ENCODE measurements around the gene HOPX. TPM values are rescaled to one million over a fixed set of nuclear protein-coding genes. Genes with fewer than 3 reads are reported as not detected.
"Not testable (repeated sequence)": the region's sequence is repeated elsewhere in the genome, so short reads cannot be mapped to it uniquely, and the experiment has no call there.

HOPX gene
- total RNA-seq, 2 experiments from 2014 or later = 72.3 to 74.6 TPM

- DNase-seq = no peak
- Mint-ChIP-seq H3K27ac (no peak overlapping the region), H3K36me3 (ENCODE audit: low read depth) (no peaks in the 10 kb centered on the region), H3K4me1 (peaks cover 6% of the 10 kb centered on the region), H3K9me3 (no peaks in the 10 kb centered on the region), H3K27me3 (no peaks in the 10 kb centered on the region), H3K4me3 (no peak overlapping the region)
- POLR2A ChIA-PET = no interaction called here
- CTCF ChIA-PET = no interaction called here
These were observed 20.0 kb upstream of the HOPX start for GRCh38 chr4:56701161-56701480.

GRCh38 chr4:56699537-56700105, 18.5 kb upstream of the HOPX start:
- POLR2A ChIA-PET = no interaction called here
- no peak overlapping the region for H3K4me3 Mint-ChIP-seq
- no peaks in the 10 kb centered on the region for H3K36me3 Mint-ChIP-seq (ENCODE audit: low read depth)
- no peaks in the 10 kb centered on the region for H3K27me3 Mint-ChIP-seq
- H3K9me3 Mint-ChIP-seq = no peaks in the 10 kb centered on the region
- no peak for DNase-seq
- no peak overlapping the region for H3K27ac Mint-ChIP-seq
- peaks cover 9% of the 10 kb centered on the region for H3K4me1 Mint-ChIP-seq
- CTCF ChIA-PET = no interaction called here

GRCh38 chr4:56698329-56698728, 17.2 kb upstream of the HOPX start:
- Mint-ChIP-seq H3K27ac (no peak overlapping the region), H3K36me3 (ENCODE audit: low read depth) (no peaks in the 10 kb centered on the region), H3K27me3 (no peaks in the 10 kb centered on the region), H3K4me3 (no peak overlapping the region), H3K9me3 (no peaks in the 10 kb centered on the region), H3K4me1 (peaks cover 9% of the 10 kb centered on the region)
- no peak for DNase-seq
- ChIA-PET CTCF (interaction anchor here (0.6 kb wide), 1 partner anchor 476 kb away, joined by 3 read pairs; no protein-coding TSS in a partner anchor), POLR2A (no interaction called here)

- POLR2A ChIA-PET = no interaction called here
- Mint-ChIP-seq H3K36me3 (ENCODE audit: low read depth) (no peaks in the 10 kb centered on the region), H3K27ac (no peak overlapping the region), H3K27me3 (peaks cover 2% of the 10 kb centered on the region), H3K4me3 (no peak overlapping the region), H3K9me3 (no peaks in the 10 kb centered on the region), H3K4me1 (peaks cover 9% of the 10 kb centered on the region)
- no peak for DNase-seq
- CTCF ChIA-PET = interaction anchor here (1.2 to 2.2 kb wide), 2 partner anchors 10 to 120 kb away, joined by 3 to 6 read pairs; no protein-coding TSS in a partner anchor
These were observed 15.0 kb upstream of the HOPX start for GRCh38 chr4:56696056-56696455.

GRCh38 chr4:56693476-56693875, 12.4 kb upstream of the HOPX start:
- H3K36me3 Mint-ChIP-seq (ENCODE audit: low read depth); DNase-seq; H3K4me3 Mint-ChIP-seq; CTCF ChIA-PET; H3K27me3 Mint-ChIP-seq; H3K9me3 Mint-ChIP-seq; H3K27ac Mint-ChIP-seq; POLR2A ChIA-PET; H3K4me1 Mint-ChIP-seq: not testable (repeated sequence)

- Mint-ChIP-seq H3K27ac (no peak overlapping the region), H3K4me3 (no peak overlapping the region)
These were observed 11.5 kb upstream of the HOPX start for GRCh38 chr4:56692576-56692975.

GRCh38 chr4:56691425-56691824, 10.3 kb upstream of the HOPX start:
- no peaks in the 10 kb centered on the region for H3K36me3 Mint-ChIP-seq (ENCODE audit: low read depth)
- ChIA-PET POLR2A (no interaction called here), CTCF (no interaction called here)
- DNase-seq = no peak
- peaks cover 2% of the 10 kb centered on the region for H3K27me3 Mint-ChIP-seq
- peaks cover 5% of the 10 kb centered on the region for H3K4me1 Mint-ChIP-seq
- H3K9me3 Mint-ChIP-seq = no peaks in the 10 kb centered on the region
- H3K4me3 Mint-ChIP-seq = no peak overlapping the region
- no peak overlapping the region for H3K27ac Mint-ChIP-seq

More at GRCh38 chr4:56692576-56692975, 11.5 kb upstream of the HOPX start:
- DNase-seq = no peak
- Mint-ChIP-seq H3K36me3 (ENCODE audit: low read depth) (no peaks in the 10 kb centered on the region), H3K4me1 (peaks cover 9% of the 10 kb centered on the region), H3K9me3 (no peaks in the 10 kb centered on the region), H3K27me3 (peaks cover 2% of the 10 kb centered on the region)
- ChIA-PET CTCF (no interaction called here), POLR2A (no interaction called here)

GRCh38 chr4:56690393-56690792, 9.3 kb upstream of the HOPX start:
- ChIA-PET POLR2A (no interaction called here), CTCF (interaction anchor here (0.6 to 0.9 kb wide), 2 partner anchors 22 to 388 kb away, joined by 3 read pairs; no protein-coding TSS in a partner anchor)
- H3K27ac Mint-ChIP-seq = no peak overlapping the region
- no peak overlapping the region for H3K4me3 Mint-ChIP-seq
- H3K36me3 Mint-ChIP-seq (ENCODE audit: low read depth) = no peaks in the 10 kb centered on the region
- H3K4me1 Mint-ChIP-seq = peaks cover 3% of the 10 kb centered on the region
- H3K9me3 Mint-ChIP-seq = no peaks in the 10 kb centered on the region
- DNase-seq = no peak
- H3K27me3 Mint-ChIP-seq = peaks cover 3% of the 10 kb centered on the region

- no peak overlapping the region for H3K27ac Mint-ChIP-seq
- no peak overlapping the region for H3K4me3 Mint-ChIP-seq
- no peaks in the 10 kb centered on the region for H3K36me3 Mint-ChIP-seq (ENCODE audit: low read depth)
- peaks cover 3% of the 10 kb centered on the region for H3K4me1 Mint-ChIP-seq
- no peaks in the 10 kb centered on the region for H3K9me3 Mint-ChIP-seq
- DNase-seq = no peak
- H3K27me3 Mint-ChIP-seq = peaks cover 11% of the 10 kb centered on the region
- POLR2A ChIA-PET = no interaction called here
- CTCF ChIA-PET = interaction anchor here (1.3 kb wide), 1 partner anchor 14 kb away, joined by 3 read pairs; no protein-coding TSS in a partner anchor
These were observed 8.3 kb upstream of the HOPX start for GRCh38 chr4:56689201-56689969.

GRCh38 chr4:56688094-56688647, 7.1 kb upstream of the HOPX start:
- no peak overlapping the region for H3K4me3 Mint-ChIP-seq
- H3K4me1 Mint-ChIP-seq = peaks cover 6% of the 10 kb centered on the region
- H3K9me3 Mint-ChIP-seq = no peaks in the 10 kb centered on the region
- no peak overlapping the region for H3K27ac Mint-ChIP-seq
- peaks cover 23% of the 10 kb centered on the region for H3K27me3 Mint-ChIP-seq
- H3K36me3 Mint-ChIP-seq (ENCODE audit: low read depth) = no peaks in the 10 kb centered on the region
- ChIA-PET POLR2A (no interaction called here), CTCF (no interaction called here)
- no peak for DNase-seq

- no peaks in the 10 kb centered on the region for H3K36me3 Mint-ChIP-seq (ENCODE audit: low read depth)
- no peak for DNase-seq
- ChIA-PET POLR2A (interaction anchor here (0.6 kb wide), 1 partner anchor 63 kb away, joined by 3 read pairs; no protein-coding TSS in a partner anchor), CTCF (no interaction called here)
- no peak overlapping the region for H3K4me3 Mint-ChIP-seq
- H3K9me3 Mint-ChIP-seq = no peaks in the 10 kb centered on the region
- H3K4me1 Mint-ChIP-seq = peaks cover 11% of the 10 kb centered on the region
- peaks cover 31% of the 10 kb centered on the region for H3K27me3 Mint-ChIP-seq
- no peak overlapping the region for H3K27ac Mint-ChIP-seq
These were observed 5.6 kb upstream of the HOPX start for GRCh38 chr4:56686537-56687231.

GRCh38 chr4:56684320-56685050, 3.4 kb upstream of the HOPX start:
- Mint-ChIP-seq H3K9me3 (no peaks in the 10 kb centered on the region), H3K4me3 (no peak overlapping the region), H3K27me3 (peaks cover 44% of the 10 kb centered on the region), H3K27ac (no peak overlapping the region), H3K4me1 (peaks cover 25% of the 10 kb centered on the region), H3K36me3 (ENCODE audit: low read depth) (no peaks in the 10 kb centered on the region)
- no peak for DNase-seq
- CTCF ChIA-PET = no interaction called here
- POLR2A ChIA-PET = interaction anchor here (0.6 kb wide), 1 partner anchor 24 kb away, joined by 4 read pairs; no protein-coding TSS in a partner anchor

GRCh38 chr4:56683455-56683854, 2.4 kb upstream of the HOPX start:
- Mint-ChIP-seq H3K27ac (no peak overlapping the region), H3K36me3 (ENCODE audit: low read depth) (no peaks in the 10 kb centered on the region), H3K9me3 (no peaks in the 10 kb centered on the region), H3K4me3 (no peak overlapping the region), H3K27me3 (peaks cover 46% of the 10 kb centered on the region), H3K4me1 (peaks cover 25% of the 10 kb centered on the region)
- DNase-seq = no peak
- ChIA-PET CTCF (no interaction called here), POLR2A (no interaction called here)

Data from activated CD4-positive, alpha-beta T cell treated with anti-CD3 and anti-CD28 coated beads, Interleukin-2, amount 10 ng/mL, durations not matched to agents 7 days and 5 days (primary cell).